GM12892 (cell line): ENCODE results near the gene RAB12.

ENCODE experiments used
- POLR2A ChIP-seq: IDR thresholded peaks from 2 replicates; pipeline ENCODE4 v1.6.1; 2011; ENCODE audit warnings: low read depth, low read length, control low read depth
- POLR2AphosphoS5 ChIP-seq: IDR thresholded peaks from 2 replicates; pipeline ENCODE4 v1.6.1; 2011; ENCODE audit warnings: low read depth, low read length, control low read depth

GRCh38 chr18:8562070-8562469 lies 47.2 kb upstream of the RAB12 start:
- no peak for TF ChIP-seq POLR2AphosphoS5
- TF ChIP-seq POLR2A, result no peak
